ACC112 (cell line): ENCODE results near the gene B3GNT3.
"Not testable (repeated sequence)": the region's sequence is repeated elsewhere in the genome, so short reads cannot be mapped to it uniquely, and the experiment has no call there.

Source experiments
- H2AFZ ChIP-seq: fragments of 200-600 bp; sonication (generic); one replicate; pipeline ENCODE4 v1.6.0; 2017; ENCODE audit warnings: antibody characterized with exemption, low read length; ENCODE audit not compliant: unreplicated experiment
- H3K27ac ChIP-seq: fragments of 200-600 bp; sonication (generic); 2 replicates; pipeline ENCODE4 v1.5.1; 2014; ENCODE audit warnings: low read depth, mild to moderate bottlenecking, antibody characterized with exemption, low read length, moderate library complexity
- H3K27me3 ChIP-seq: fragments of 200-600 bp; sonication (generic); 2 replicates; pipeline ENCODE4 v1.6.1; 2014; ENCODE audit warnings: mild to moderate bottlenecking, antibody characterized with exemption, low read length, moderate library complexity, mixed read lengths; ENCODE audit not compliant: insufficient read depth
- H3K36me3 ChIP-seq: fragments of 200-600 bp; sonication (generic); 2 replicates; pipeline ENCODE4 v1.6.1; 2016; ENCODE audit warnings: mild to moderate bottlenecking, antibody characterized with exemption, low read length, moderate library complexity, mixed read lengths; ENCODE audit not compliant: insufficient read depth
- H3K4me1 ChIP-seq: fragments of 200-600 bp; sonication (generic); one replicate; pipeline ENCODE4 v1.6.1; 2016; ENCODE audit warnings: low read length, mixed read lengths; ENCODE audit not compliant: insufficient read depth, unreplicated experiment, control insufficient read depth
- H3K4me3 ChIP-seq: fragments of 200-600 bp; sonication (generic); 2 replicates; pipeline ENCODE4 v1.5.1; 2014; ENCODE audit warnings: mild to moderate bottlenecking, low read depth, low read length
- H3K79me2 ChIP-seq: fragments of 200-600 bp; sonication (generic); one replicate; pipeline ENCODE4 v1.6.0; 2016; ENCODE audit warnings: low read length; ENCODE audit not compliant: control insufficient read depth, unreplicated experiment, insufficient read depth

Gene B3GNT3

DNA sequence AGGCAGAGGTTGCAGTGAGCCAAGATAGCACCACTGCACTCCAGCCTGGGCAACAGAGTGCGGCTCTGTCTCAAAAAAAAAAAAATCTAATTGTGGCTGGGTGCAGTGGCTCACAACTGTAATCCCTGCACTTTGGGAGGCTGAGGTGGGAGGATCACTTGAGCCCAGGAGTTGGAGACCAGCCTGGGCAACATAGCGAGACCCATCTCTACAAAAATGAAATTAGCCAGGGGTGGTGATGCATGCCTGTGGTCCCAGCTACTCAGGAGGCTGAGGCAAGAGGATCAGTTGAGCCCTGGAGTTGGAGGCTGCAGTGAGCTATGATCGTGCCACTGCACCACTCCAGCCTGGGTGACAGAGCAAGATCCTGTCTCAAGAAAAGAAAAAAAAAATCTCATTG is 3.7 kb downstream of the B3GNT3 start:
- Histone ChIP-seq H3K4me1 (peaks cover 12% of the 10 kb centered on the region), H3K27me3 (peaks cover 17% of the 10 kb centered on the region)
- not testable (repeated sequence) for H2AFZ ChIP-seq, H3K4me3 ChIP-seq, H3K36me3 ChIP-seq, H3K27ac ChIP-seq, H3K79me2 ChIP-seq

DNA sequence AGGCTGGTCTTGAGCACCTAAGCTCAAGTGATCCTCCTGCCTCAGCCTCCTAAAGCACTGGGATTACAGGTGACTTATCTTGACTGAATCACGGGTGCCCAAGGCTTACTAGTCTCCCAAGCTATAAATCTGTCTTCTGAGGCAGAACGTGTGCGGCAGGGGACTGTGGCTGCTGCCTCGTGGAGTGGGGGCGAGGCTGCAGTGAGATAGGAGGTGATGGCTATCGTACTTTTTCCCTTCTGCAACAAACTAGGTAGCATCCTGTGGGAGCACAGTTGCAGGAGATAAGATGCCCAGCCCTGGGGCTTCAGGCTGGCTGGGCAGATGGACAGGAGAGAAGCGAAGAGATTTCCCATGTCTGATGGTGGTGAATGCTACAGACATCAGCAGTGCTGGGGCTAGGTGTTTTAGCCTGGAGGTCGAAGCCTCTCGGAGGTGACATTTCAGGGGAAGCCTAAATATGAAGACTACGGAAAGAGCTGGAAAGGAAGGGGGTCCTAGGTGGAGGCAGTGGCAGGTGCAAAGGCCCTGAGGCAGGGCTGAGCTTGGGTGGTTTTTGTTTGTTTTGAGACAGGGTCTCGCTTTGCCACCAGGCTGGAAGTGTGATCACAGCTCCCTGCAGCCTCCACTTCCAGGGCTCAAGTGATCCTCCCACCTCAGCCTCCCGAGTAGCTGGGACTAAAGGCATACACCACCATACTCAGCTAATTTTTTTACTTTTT is 7.4 kb downstream of the B3GNT3 start:
- H3K79me2 ChIP-seq: no peaks in the 10 kb centered on the region
- H3K27me3 ChIP-seq: peaks cover 7% of the 10 kb centered on the region; the same call in 1 of the 2 replicates
- no peak overlapping the region for H3K27ac ChIP-seq
- peaks cover 2% of the 10 kb centered on the region for H3K4me1 ChIP-seq
- H3K4me3 ChIP-seq: no peak overlapping the region
- H2AFZ ChIP-seq: no peak overlapping the region
- H3K36me3 ChIP-seq: no peaks in the 10 kb centered on the region

DNA sequence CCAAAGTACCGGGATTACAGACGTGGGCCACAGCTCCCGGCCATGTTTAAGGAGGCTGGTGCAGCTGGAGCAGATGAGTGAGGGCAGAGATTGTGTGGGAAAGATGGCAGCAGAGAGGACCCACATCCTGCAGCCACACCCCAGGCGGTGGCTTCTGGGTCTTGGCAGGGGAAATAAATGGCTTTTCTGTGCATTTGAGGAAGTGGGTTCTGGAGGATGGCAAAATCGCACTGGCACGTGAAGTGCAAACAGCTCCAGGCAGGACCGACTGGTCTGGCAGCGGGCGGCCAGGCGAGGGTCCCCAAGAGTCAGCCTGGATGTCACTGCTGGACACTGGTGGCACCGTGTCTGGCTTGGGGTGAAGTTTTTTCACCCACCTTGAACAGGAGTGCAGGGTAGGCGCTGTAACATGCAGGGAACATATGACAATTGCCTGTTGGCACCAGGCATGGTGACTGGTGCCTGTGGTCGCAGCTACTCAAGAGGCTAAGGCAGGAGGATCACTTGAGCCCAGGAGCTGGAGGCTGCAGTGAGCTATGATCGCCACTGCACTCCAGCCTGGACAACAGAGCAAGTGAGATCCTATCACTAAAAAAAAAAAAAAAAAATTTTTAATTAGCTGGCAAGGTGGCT is 8.4 kb downstream of the B3GNT3 start:
- Histone ChIP-seq H2AFZ (no peak overlapping the region), H3K27ac (no peak overlapping the region), H3K27me3 (peaks cover 11% of the 10 kb centered on the region), H3K4me1 (no peaks in the 10 kb centered on the region), H3K79me2 (no peaks in the 10 kb centered on the region), H3K36me3 (no peaks in the 10 kb centered on the region), H3K4me3 (no peak overlapping the region)

DNA sequence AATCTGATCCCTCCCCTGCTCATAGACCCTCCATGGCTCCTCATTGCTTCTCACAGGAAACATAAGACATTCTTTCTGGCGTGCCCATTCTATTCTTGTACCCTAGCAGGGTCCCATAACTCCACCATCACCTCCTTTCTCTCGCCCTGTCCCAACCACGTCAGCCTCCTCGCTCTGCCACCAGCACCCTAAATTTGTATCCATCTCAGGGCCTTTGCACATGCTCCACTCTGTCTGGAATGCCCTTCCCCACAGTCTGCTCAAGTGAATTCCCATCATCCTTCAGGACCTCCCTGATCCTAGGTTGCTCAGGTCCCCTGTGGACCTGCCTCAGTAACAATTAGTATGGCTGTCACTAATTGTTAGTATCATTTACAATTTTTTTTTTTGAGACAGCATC is 10.5 kb downstream of the B3GNT3 start:
- Histone ChIP-seq H3K27me3 (peaks cover 13% of the 10 kb centered on the region), H3K4me1 (no peaks in the 10 kb centered on the region), H3K79me2 (no peaks in the 10 kb centered on the region), H3K36me3 (no peaks in the 10 kb centered on the region), H2AFZ (no peak overlapping the region), H3K4me3 (no peak overlapping the region), H3K27ac (no peak overlapping the region)

DNA sequence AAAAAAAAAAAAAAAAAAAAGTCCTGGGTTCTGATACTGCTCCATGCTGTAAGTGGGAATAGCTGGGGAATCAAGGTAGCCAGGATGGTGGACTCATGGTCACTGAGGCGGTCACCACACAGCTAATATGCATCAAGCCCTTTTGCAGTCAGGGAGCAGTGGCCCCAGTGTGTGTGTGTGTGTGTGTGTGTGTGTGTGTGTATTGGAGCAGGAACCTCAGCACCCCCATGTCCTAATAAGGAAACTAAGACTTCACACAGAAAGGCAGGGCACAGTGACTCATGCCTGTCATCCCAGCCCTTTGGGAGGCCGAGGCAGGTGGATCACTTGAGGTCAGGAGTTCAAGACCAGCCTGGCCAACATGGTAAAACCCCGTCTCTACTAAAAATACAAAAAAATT is 12.0 kb downstream of the B3GNT3 start:
- Histone ChIP-seq H3K79me2 (no peaks in the 10 kb centered on the region), H2AFZ (no peak overlapping the region), H3K27ac (no peak overlapping the region), H3K36me3 (no peaks in the 10 kb centered on the region), H3K27me3 (peaks cover 13% of the 10 kb centered on the region), H3K4me3 (no peak overlapping the region), H3K4me1 (no peaks in the 10 kb centered on the region)

DNA sequence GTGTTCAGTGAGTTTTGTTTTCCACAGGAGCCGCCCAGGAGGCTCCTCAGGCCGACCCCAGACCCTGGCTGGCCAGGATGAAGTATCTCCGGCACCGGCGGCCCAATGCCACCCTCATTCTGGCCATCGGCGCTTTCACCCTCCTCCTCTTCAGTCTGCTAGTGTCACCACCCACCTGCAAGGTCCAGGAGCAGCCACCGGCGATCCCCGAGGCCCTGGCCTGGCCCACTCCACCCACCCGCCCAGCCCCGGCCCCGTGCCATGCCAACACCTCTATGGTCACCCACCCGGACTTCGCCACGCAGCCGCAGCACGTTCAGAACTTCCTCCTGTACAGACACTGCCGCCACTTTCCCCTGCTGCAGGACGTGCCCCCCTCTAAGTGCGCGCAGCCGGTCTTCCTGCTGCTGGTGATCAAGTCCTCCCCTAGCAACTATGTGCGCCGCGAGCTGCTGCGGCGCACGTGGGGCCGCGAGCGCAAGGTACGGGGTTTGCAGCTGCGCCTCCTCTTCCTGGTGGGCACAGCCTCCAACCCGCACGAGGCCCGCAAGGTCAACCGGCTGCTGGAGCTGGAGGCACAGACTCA is 12.9 kb downstream of the B3GNT3 start:
- no peaks in the 10 kb centered on the region for H3K79me2 ChIP-seq
- peaks cover 6% of the 10 kb centered on the region for H3K27me3 ChIP-seq

DNA sequence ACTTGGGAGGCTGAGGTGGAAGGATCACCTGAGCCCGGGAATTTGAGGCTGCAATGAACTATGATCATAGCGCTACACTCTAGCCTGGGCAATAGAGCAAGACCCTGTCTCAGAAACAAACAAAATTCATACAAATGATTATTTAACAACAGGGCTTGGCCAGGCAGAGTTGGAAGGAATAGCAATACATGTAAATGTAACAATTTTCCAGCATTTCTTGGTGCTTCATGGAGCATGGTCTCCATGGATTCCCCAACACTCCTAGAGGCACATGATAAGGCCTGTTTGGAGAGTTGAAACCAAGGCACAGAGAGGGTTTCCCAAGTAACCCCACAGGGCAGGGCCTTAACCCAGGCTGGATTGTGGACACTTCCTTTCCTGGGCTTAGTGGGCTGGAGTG is 16.2 kb downstream of the B3GNT3 start:
- Histone ChIP-seq H3K27me3 (peaks cover 6% of the 10 kb centered on the region; the same call in 1 of the 2 replicates), H3K79me2 (no peaks in the 10 kb centered on the region), H3K36me3 (no peaks in the 10 kb centered on the region), H2AFZ (no peak overlapping the region), H3K4me1 (no peaks in the 10 kb centered on the region), H3K4me3 (no peak overlapping the region), H3K27ac (no peak overlapping the region)

More for the DNA sequence above, 12.9 kb downstream of the B3GNT3 start:
- Histone ChIP-seq H3K27ac (no peak overlapping the region), H3K4me3 (no peak overlapping the region), H3K4me1 (no peaks in the 10 kb centered on the region), H3K36me3 (no peaks in the 10 kb centered on the region), H2AFZ (no peak overlapping the region)

DNA sequence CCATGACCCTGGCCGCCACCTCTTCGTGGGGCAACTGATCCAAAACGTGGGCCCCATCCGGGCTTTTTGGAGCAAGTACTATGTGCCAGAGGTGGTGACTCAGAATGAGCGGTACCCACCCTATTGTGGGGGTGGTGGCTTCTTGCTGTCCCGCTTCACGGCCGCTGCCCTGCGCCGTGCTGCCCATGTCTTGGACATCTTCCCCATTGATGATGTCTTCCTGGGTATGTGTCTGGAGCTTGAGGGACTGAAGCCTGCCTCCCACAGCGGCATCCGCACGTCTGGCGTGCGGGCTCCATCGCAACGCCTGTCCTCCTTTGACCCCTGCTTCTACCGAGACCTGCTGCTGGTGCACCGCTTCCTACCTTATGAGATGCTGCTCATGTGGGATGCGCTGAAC is 16.7 kb downstream of the B3GNT3 start:
- Histone ChIP-seq H2AFZ (no peak overlapping the region), H3K4me1 (no peaks in the 10 kb centered on the region), H3K27me3 (peaks cover 6% of the 10 kb centered on the region; the same call in 1 of the 2 replicates), H3K27ac (no peak overlapping the region), H3K4me3 (no peak overlapping the region), H3K79me2 (no peaks in the 10 kb centered on the region), H3K36me3 (no peaks in the 10 kb centered on the region)

DNA sequence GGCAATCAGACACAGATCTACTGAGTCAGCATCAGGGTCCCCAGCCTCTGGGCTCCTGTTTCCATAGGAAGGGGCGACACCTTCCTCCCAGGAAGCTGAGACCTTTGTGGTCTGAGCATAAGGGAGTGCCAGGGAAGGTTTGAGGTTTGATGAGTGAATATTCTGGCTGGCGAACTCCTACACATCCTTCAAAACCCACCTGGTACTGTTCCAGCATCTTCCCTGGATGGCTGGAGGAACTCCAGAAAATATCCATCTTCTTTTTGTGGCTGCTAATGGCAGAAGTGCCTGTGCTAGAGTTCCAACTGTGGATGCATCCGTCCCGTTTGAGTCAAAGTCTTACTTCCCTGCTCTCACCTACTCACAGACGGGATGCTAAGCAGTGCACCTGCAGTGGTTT is 17.2 kb downstream of the B3GNT3 start:
- Histone ChIP-seq H3K27ac (no peak overlapping the region), H3K4me3 (no peak overlapping the region), H3K4me1 (no peaks in the 10 kb centered on the region), H2AFZ (no peak overlapping the region), H3K27me3 (peaks cover 6% of the 10 kb centered on the region; the same call in 1 of the 2 replicates), H3K79me2 (no peaks in the 10 kb centered on the region), H3K36me3 (no peaks in the 10 kb centered on the region)

DNA sequence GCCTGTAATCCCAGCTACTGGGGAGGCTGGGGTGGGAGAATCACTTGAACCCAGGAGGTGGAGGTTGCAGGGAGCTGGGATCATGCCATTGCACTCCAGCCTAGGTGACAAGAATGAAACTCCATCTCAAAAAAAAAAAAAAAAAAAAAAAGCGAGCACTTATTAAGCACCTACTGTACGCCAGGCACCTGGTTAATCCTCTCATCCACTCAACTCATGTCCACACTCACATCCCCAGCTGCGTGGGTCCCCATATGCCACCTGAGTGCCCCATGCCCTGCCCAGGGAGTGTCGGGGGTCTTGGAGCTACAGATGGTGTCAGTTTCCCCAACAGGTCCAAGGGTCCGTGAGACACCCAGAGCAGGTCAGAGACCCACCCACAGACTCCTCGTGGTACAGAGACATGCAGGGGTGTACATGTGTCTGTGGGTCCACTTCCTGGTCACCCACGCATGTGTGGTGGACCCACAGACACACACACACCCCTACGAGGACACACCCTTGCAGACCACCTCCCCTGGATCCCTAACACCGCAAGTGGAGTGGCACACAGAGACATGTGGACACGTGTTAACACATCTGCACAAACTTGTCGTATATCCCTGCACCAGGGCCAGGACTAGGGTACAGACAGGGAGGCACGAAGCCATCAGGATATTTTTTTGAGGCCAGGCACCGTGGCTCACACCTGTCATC is 22.9 kb downstream of the B3GNT3 start:
- Histone ChIP-seq H3K36me3 (no peaks in the 10 kb centered on the region), H3K27me3 (no peaks in the 10 kb centered on the region), H3K79me2 (no peaks in the 10 kb centered on the region), H2AFZ (no peak overlapping the region), H3K4me1 (no peaks in the 10 kb centered on the region), H3K4me3 (no peak overlapping the region), H3K27ac (no peak overlapping the region)
